GM19395 (cell line): ENCODE results near the gene FERMT3.
"Not testable (repeated sequence)": the region's sequence is repeated elsewhere in the genome, so short reads cannot be mapped to it uniquely, and the experiment has no call there.

Experiments used
- ATAC-seq: cut with Tn5 transposase; IDR thresholded peaks from one replicate; pipeline ENCODE4 v1.9.1; 2021; ENCODE audit warnings: mild to moderate bottlenecking, moderate library complexity; ENCODE audit not compliant: unreplicated experiment

Gene FERMT3

DNA sequence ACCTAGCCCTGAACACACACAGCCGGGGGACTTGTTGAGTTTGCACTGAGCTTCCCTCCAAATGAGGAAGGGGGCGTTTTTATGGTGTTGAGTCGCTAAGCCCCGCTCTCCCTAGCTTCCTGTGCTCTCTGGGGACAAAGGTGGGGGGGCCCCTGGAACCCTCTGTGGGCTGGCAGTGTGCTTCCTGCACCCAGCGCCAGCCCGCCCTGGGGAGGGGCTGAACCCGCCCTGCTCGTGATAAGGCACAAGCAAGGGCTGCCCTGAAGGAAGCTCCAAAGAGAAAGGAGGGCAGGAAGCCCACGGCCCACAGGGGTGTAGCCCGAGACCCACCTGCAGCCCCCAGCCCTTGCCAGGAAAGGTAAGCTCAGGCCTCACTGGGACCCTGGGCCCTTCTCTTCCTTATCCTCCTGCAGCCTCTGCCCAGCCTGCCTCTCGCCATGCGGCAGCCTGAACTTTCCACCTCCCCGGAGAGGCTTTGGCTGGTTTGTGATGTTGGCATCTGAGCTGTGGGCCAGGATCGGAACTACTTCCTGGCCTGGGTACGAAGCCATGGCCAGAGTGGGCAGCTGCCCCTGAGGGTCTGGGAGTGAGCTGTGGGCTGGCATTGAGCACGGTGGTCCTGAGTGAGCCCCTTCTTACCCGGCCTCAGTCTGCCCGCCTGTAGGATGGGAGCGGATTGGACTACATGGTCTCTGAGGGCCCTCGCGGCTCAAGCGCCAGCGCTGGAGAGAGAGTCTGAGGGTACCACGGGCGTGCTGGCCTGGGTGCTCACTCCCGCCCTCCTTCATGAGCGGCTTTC, at the start of gene FERMT3:
Gene FERMT3 (plus strand): TSS at position 265 of the 799 bp plus-strand sequence. CDS start 644 bp downstream, outside the sequence.
- ATAC-seq: no peak

GRCh38 chr11:64157631-64158394, 48.7 kb upstream of the FERMT3 start:
- no peak for ATAC-seq

DNA sequence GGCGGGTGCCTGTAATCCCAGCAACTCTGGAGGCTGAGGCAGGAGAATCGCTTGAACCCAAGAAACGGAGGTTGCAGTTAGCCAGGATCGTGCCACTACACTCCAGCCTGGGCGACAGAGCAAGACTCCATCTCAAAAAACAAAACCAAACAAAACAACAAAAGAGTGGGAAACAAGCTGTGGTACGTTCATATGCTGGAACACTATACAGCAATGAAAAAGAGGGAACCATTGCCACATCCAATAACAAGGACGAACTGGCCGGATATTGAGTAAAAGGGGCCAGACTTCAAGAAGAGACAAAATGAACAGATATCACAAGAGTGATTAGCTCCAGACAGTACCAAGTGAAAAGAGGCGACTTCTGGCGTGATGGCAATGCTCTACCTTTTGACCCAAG, 45.5 kb upstream of the FERMT3 start:
- ATAC-seq: no peak

DNA sequence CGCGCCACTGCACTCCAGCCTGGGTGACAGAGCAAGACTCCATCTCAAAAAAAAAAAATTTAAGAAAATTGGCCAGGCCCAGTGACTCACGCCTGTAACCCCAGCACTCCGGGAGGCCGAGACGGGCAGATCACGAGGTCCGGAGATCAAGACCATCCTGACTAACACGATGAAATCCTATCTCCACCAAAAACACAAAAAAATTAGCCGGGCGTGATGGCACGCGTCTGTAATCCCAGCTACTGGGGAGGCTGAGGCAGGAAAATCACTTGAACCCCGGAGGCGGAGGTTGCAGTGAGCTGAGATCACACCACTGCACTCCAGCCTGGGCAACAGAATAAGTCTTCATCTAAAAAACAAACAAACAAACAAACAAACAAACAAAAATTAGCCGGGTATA, 43.8 kb upstream of the FERMT3 start:
- not testable (repeated sequence) for ATAC-seq

DNA sequence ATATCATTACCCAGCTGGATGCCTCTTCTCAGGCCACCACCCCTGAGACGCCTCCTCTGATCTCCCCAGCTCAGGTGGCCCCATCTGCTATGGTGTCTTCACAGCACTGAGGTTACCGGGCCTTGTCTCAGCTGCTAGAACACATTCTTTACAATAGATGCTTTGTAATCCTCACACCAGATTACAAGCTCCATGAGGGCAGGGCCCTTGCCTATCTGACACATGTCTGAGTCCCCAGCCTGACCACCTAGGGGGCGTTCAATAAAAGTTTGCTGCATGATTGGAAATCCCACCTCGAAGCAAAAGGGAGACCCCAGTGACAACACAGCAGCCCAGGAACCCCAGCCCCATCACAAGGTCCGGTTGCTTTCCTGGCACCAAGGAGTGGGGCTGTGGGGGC, 42.6 kb upstream of the FERMT3 start:
- ATAC-seq: no peak

DNA sequence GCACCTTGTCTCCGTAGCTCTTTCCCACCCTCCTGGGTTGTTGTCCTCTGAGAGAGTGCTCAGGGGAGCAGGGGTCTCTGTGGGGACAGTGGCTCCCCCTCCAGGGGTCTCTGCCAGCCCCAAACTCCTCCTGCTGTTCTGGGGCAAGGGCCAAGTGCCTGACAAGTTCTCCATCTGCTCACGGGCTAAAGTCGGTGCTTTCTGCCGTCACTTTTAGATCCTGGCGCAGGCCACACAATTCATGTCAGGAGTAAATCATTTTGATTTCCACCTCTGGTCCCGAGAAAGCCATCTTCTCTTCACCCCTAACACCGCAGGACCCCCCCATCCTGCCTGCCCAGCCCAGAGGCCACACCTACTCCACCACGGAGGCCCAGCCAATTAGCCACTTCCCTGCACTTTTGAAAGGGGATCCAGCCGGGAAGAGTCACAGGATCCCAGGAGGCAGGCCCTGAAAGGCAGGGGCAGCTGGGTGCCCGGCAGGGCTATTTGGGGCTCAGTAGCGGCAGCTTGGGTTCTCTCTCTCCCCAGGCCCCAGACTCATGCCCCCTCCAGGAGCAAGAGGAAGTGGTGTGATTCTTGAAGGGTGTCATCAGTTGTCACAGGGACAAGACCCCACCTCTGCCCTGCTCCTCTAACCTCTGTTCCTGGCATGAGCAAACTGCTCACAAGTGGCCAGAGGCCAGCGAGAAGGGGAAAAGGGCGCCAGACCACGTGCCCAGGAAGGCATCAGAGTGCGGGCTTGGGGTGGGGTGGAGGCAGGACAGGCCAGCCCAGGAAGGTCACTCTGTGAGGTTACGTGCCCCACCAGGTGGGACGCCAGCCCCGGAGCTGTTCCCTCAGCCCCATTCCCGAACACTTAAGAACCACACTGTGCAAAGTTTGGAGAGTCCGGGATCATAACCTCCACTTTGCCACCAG, 41.9 kb upstream of the FERMT3 start:
- ATAC-seq: no peak

GRCh38 chr11:64165481-64165841, 41.1 kb upstream of the FERMT3 start:
- ATAC-seq: peak; percentile 10

DNA sequence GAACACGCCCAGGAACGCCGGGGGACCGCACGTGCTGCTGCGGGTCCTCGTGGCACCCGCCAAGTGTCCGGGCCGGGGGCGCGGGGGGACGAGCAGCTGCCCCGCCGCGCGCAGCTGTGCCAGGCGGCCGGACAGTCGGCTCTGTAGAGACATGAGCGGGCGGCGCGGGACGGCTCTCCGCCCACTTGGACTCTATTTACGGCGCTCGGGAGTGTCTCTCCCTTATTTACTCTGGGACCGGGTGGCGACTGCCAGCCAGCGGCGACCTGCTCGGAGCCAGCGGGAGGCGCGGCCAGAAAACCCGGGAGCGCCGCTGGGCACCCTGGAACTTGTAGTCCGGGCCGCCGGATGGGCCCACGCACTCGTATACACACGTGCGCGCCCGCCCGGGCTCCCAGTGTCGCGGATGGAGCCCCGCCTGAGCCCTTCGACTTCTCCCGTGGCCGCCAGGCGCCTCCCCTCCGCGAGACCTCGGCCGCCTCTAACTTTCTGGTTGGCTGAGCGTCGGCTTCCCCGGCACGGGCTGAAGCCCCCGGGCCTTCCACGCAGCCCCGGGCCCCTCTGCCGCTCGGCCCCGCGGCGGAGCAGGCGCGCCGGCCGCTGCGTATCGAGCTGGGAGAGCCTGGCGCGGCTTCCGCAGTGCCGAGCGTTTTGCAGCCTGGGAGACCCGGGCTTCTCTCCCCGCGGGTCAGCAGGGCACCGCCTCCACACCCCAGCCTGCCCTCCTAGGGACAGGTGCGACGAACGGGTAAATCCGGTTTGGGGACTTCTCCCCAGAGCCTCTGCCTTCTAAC, 40.5 kb upstream of the FERMT3 start, which contains the start of gene MACROD1:
Gene MACROD1 (minus strand): TSS at position 272 of the 794 bp plus-strand sequence. CDS start 119 bp downstream, at position 153.
- peak; percentile 74 for ATAC-seq

GRCh38 chr11:64170419-64170818, 36.1 kb upstream of the FERMT3 start:
- ATAC-seq: no peak

DNA sequence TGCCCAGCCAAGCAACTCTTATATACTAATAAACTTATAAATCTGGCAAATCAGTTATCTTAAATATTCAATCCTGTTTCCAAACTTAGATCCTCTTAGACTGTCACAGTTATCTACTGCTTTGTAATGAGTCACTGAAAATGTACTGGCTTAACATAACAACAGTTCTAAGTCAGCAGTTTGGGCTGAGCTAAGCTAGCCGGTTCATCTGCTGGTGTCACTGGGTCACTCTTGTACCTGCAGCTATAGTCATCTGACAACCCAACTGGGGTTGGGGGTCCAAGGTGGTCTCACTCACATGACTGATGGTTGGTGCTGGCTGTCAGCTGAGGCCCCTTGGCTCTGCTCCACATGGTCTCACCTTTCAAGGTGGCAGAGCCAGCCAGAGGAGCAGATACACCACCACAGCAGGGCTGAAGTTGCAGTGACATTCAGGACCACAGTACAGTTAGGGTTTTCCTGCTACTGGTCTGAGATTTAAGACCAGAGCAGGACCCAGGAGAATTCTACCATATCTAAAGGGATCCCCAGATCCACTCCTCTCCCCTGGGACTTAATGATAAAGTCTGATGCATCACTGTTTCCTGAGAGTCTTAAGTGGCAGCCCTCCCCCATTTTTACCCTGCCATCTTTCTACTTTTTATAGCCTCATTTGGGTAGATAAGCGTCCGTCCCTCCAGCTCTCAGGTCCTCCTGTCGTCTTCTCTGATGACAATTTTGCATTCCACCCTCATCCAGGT, 32.7 kb upstream of the FERMT3 start:
- no peak for ATAC-seq

DNA sequence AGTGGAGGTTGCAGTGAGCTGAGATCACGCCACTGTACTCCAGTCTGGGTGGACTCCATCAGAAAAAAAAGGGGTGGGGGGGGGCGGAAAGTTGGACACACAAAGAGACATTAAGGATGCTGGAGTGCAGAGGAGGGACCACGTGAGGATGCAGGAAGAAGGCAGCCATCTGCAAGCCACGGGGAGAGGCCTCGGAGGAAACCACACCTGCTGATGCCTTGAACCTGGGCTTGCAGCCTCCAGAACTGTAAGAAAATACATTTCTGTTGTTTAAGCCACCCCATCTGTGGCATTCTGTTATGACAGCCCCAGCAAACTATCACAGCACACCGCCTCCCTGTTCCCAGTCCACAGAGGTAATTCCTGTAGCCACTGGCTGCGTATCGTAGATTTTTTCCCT, 29.8 kb upstream of the FERMT3 start:
- no peak for ATAC-seq

DNA sequence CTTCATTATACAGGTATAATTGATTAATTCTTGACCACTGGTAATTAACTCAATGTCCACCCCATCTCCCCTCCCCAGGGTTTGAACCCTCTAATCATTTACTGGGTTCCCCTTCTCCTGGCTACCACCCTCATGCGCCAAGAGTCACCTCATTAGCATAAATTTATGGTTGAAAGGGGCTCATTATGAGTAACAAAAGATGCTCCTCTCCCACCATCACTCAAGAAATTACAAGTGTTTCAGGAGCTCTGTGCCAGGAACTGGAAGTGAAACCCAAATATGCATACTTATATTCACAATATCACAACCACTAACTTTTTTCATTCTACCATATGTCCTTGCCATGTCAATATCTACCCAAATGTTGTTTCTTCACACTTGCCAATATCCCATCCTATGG, 28.3 kb upstream of the FERMT3 start:
- no peak for ATAC-seq

DNA sequence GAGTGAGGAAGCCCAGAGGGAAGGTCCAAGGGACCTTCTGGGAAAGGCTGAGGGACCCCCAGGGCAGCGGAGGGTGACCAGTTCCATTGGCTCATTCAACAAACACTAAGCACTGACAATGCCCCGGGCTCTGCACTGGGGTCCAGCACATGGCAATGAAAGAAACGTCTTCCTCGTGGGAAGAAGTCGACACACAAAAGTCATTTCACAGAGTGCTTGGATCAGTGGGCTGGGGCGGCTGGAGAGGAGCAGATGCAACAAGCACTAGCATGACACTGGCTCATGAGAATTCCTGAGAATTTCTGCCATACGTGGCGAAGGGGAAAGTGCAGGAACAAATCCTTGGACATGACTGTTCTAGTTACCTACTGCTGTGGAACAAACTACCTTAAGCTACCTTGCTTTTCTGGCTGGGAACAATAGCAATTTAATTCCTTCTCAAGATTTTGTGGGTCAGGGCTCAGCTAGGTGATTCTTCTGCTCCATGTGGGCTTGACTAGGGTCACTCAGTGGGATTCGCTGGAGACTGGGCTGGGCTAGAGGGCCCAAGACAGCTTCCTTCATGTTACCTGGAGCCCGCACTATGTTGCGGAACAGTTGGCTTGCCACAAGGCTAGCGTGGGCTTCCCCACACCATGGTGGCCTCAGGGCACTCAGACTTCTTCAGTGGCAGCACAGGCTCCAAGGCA, 27.4 kb upstream of the FERMT3 start:
- no peak for ATAC-seq

DNA sequence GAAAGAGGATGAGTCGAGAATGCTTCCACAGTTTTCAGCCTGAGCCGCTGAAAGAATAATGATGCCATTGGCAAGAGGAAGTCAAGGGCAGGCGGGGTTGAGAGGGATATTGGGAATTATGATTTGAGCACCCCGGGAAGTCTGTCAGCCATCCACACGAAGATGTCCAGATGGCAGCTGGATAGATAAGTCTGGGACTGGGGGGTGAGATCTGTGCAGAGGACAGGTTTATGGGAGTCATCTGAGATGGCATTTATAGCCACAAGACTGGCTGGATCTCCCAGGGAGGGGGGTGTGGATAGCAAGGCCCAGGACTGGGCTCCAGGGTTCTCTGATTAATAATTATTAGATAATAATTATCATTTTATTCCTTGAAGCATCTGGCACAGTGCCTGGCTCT, 25.6 kb upstream of the FERMT3 start:
- no peak for ATAC-seq

- ATAC-seq: no peak
These were observed 24.8 kb upstream of the FERMT3 start for GRCh38 chr11:64181506-64182411.

- ATAC-seq: no peak
These were observed 22.6 kb upstream of the FERMT3 start for GRCh38 chr11:64183890-64184289.

DNA sequence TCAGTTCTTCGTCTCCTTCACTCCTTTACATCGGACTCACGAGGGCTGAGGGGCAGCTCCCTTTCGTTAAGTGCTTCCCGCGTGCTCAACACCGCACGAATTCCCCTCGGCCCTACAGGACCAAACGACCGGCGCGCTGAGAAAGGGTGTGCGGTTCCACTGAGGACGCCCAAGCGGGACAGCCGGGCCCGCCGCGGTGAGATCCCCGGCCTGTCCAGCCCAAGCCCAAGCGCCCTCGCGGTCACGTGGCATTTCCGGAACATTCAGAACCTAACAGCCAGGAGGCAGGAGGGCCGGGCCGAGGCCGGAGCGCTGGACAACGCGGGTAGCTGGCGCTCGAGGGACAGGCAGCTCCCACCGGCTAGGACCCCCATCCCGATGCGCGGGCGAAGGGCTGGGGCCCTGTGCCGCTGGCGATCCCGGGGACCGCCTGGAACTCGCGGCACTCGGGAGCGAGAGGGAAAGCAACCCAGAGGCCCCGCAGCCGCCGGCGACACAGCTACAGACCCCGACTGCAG, 21.3 kb upstream of the FERMT3 start:
- ATAC-seq: peak; percentile 27
